HFFc6 (cell line): ENCODE measurements around the gene BRF1. TPM values are rescaled to one million over a fixed set of nuclear protein-coding genes. Genes with fewer than 3 reads are reported as not detected.

Source experiments
- DNase-seq: peaks from one replicate; pipeline ENCODE4 v3.0.0-alpha.2; 2018
- H3K27ac Mint-ChIP-seq: 2 replicates; pipeline ENCODE4 v1.8.0; 2020; ENCODE audit warnings: mild to moderate bottlenecking, mixed read lengths
- H3K27me3 Mint-ChIP-seq: 2 replicates; pipeline ENCODE4 v1.8.0; 2021; ENCODE audit warnings: mild to moderate bottlenecking, moderate library complexity, mixed read lengths; ENCODE audit not compliant: insufficient read depth
- H3K36me3 Mint-ChIP-seq: 2 replicates; pipeline ENCODE4 v1.8.0; 2021; ENCODE audit warnings: low read depth, mixed read lengths
- H3K4me1 Mint-ChIP-seq: 2 replicates; pipeline ENCODE4 v1.8.0; 2020; ENCODE audit warnings: low read depth, mixed read lengths
- H3K4me3 Mint-ChIP-seq: 2 replicates; pipeline ENCODE4 v1.8.0; 2020; ENCODE audit warnings: mild to moderate bottlenecking, moderate library complexity, mixed read lengths
- H3K9me3 Mint-ChIP-seq: 2 replicates; pipeline ENCODE4 v1.8.0; 2020; ENCODE audit warnings: mild to moderate bottlenecking, mixed read lengths
- total RNA-seq, 6 experiments: library from RNA; stranded (reverse); fragmentation: NEBNext Ultra II Directional; extraction: Animal tissue kit (Norgen Biotek cat#: 25700); gene quantifications; 2 replicates in 1 of 6; 3 replicates in 5 of 6; pipeline ENCODE4 v1.2.3, GENCODE V29; 2021
- TF ChIP-seq, protein P1 (sequence below): fragments of 200-600 bp; sonication (generic); IDR thresholded peaks from 2 replicates; pipeline ENCODE4 v1.5.0; 2021; ENCODE audit warnings: antibody characterized with exemption, mild to moderate bottlenecking

BRF1 gene
- total RNA-seq, 6 experiments from 2014 or later: 20.1 to 25.8 (median 21.8) TPM

DNA sequence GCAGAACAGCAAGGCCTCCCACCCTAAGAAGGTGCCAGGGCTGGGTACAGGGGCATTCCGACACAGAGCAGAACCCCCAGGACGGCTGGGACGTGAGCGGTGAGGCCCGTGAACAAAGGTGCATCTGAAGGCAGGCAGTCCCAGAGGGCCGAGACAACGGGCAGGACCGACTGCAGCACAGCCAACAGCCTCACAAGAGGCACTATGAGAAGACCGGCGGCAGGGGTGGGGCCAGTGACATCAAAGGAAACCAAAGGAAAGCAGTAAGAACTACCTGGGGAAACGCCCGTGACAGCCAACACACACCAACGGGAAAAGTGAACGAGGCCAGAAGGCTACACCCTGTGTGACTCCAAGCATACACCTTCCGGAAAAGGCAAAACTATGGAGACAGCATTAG, 43.3 kb downstream of the BRF1 start:
- TF ChIP-seq, protein P1, sequence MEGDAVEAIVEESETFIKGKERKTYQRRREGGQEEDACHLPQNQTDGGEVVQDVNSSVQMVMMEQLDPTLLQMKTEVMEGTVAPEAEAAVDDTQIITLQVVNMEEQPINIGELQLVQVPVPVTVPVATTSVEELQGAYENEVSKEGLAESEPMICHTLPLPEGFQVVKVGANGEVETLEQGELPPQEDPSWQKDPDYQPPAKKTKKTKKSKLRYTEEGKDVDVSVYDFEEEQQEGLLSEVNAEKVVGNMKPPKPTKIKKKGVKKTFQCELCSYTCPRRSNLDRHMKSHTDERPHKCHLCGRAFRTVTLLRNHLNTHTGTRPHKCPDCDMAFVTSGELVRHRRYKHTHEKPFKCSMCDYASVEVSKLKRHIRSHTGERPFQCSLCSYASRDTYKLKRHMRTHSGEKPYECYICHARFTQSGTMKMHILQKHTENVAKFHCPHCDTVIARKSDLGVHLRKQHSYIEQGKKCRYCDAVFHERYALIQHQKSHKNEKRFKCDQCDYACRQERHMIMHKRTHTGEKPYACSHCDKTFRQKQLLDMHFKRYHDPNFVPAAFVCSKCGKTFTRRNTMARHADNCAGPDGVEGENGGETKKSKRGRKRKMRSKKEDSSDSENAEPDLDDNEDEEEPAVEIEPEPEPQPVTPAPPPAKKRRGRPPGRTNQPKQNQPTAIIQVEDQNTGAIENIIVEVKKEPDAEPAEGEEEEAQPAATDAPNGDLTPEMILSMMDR: no peak
- no peak for DNase-seq

DNA sequence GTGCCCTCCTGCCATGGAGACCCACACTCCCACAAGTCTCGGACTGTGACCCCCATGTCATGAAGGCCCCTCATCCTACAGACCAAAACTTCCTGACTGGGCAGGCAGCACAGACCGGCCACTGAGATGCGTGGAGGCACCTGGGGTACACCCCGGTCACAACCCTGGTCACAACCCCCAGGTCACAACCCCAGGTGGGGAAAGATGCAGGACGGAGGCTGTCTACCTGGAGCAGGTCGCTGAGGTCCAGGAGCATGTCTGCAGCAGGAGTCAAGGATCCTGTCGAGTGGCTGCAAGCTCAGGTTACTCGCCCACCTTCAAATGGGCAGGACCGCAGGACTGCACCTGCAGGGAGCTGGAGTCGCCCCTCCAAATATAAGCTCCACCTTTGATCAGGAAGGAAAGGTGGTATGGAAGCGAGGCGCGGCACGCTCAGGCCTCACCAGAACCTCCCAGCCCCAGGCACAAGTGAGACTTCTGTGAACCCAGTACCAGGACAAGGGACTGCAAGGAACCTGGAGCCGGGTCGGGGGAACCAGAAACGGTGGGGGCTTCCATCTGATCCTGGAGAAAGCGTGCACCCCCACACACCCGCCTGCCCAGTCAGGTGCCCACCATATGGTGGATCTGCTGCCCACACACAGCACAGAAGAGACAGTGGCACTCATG, 44.4 kb downstream of the BRF1 start:
- no peak for DNase-seq
- Mint-ChIP-seq H3K36me3 (no peaks in the 10 kb centered on the region), H3K4me3 (no peak overlapping the region), H3K27me3 (no peaks in the 10 kb centered on the region), H3K4me1 (peaks cover 10% of the 10 kb centered on the region), H3K9me3 (no peaks in the 10 kb centered on the region), H3K27ac (no peak overlapping the region)
- TF ChIP-seq, protein P1: no peak

More for the DNA sequence above, 43.3 kb downstream of the BRF1 start:
- H3K4me1 Mint-ChIP-seq: peaks cover 10% of the 10 kb centered on the region
- no peaks in the 10 kb centered on the region for H3K9me3 Mint-ChIP-seq
- no peaks in the 10 kb centered on the region for H3K36me3 Mint-ChIP-seq
- H3K27ac Mint-ChIP-seq: no peak overlapping the region
- H3K4me3 Mint-ChIP-seq: no peak overlapping the region
- H3K27me3 Mint-ChIP-seq: no peaks in the 10 kb centered on the region

DNA sequence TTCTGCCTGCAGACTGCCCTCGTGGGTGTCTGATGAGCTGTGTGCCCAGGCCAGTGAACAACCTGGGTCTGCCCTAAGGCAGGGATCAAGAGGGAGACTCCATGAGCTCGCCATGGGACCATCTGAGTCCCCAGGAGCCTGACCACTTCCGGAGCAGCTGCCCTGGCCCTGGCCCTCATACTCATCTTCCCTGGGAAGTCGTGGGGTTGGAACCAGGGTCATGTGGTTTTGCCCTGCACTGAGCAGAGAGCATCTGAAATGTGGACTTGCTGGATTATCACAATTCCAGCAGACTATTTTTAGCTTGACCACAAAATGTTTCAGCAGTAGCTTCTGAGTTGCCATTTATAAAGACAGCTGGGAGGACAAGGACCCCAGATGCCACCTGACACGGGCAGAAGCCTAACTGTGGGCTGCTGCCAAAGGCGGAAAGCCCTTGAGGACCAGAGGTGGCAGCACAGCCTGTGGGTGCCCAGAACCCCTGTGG, 45.7 kb downstream of the BRF1 start:
- peaks cover 20% of the 10 kb centered on the region for H3K4me1 Mint-ChIP-seq
- no peaks in the 10 kb centered on the region for H3K9me3 Mint-ChIP-seq
- H3K36me3 Mint-ChIP-seq: peaks cover 4% of the 10 kb centered on the region; the same call in 1 of the 2 replicates
- H3K27ac Mint-ChIP-seq: peak overlapping the region; percentile 13; the same call in 1 of the 2 replicates
- DNase-seq: peak; percentile 29
- H3K4me3 Mint-ChIP-seq: no peak overlapping the region
- peaks cover 2% of the 10 kb centered on the region; the same call in 1 of the 2 replicates for H3K27me3 Mint-ChIP-seq
- TF ChIP-seq, protein P1: no peak

DNA sequence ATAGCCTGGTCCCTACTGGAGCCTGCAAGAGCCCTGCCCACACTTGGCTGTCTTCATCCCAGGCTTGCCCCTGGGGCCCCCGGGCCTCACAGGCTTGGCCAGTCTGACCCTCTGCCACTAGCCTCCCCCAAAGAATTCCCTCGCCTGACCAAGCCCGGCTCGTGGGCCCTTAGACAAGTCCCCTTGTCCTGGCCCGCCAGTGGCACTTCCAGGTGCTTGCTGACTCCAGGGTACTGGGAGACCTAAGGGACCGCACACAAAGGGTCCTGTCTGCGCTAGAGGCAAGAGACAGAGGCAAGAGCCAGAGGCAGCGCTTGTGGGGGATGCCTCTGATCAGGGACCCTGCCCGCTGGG, 47.5 kb downstream of the BRF1 start:
- TF ChIP-seq, protein P1: no peak
- Mint-ChIP-seq H3K27me3 (peaks cover 2% of the 10 kb centered on the region; the same call in 1 of the 2 replicates), H3K36me3 (peaks cover 12% of the 10 kb centered on the region; the same call in 1 of the 2 replicates), H3K4me3 (no peak overlapping the region), H3K4me1 (peaks cover 30% of the 10 kb centered on the region), H3K9me3 (no peaks in the 10 kb centered on the region), H3K27ac (no peak overlapping the region)
- DNase-seq: no peak

DNA sequence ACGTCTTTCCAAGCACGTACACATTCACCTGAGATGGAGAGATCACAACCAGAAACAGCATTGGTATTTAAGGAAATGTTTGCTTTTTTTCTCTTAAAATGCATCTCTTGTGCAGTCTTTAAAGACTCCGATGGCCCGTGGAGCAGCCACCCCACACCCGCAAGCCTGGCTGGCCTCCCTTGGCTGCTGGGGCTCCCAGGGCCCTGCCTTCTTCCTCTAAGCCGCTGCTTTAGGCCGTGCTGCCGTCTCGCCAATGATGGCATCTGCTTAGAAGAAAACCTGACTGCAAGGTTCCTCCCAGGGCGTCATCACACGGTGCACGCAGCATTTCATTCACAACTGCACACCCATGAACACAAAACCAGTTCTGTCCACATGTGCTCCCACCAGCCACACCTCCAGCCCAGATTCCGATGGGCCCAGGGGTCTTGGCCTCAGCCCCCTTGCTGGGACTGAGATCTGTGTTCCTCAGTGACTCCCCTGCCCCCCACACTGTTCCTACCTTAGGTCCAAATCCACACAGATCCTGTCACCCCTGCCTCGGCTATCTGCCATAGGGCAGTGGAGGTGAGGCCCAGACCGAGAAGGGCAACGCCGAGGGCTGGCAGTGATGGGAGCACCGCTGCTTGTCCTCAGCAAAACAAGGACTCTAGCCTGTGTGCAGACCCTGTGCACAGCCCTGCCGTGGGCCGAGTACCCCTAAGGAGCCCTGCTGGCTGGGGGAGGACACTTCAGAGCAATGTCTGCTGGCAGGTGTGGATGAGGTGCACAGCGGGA, 48.1 kb downstream of the BRF1 start:
- H3K27ac Mint-ChIP-seq: no peak overlapping the region
- TF ChIP-seq, protein P1: no peak
- no peak overlapping the region for H3K4me3 Mint-ChIP-seq
- DNase-seq: no peak
- no peaks in the 10 kb centered on the region for H3K9me3 Mint-ChIP-seq
- H3K36me3 Mint-ChIP-seq: peaks cover 12% of the 10 kb centered on the region; the same call in 1 of the 2 replicates
- H3K27me3 Mint-ChIP-seq: peaks cover 2% of the 10 kb centered on the region; the same call in 1 of the 2 replicates
- peaks cover 30% of the 10 kb centered on the region for H3K4me1 Mint-ChIP-seq
